H1 (cell line): ENCODE data around the gene CNDP1.

Experiments used
- CTCF ChIP-seq, 3 experiments: IDR thresholded peaks; 1 replicate in 2 of 3; 2 replicates in 1 of 3; pipeline versions ENCODE4 v1.5.1 to v1.6.1; 2011; ENCODE audit warnings: low read length in 3 of 3, mild to moderate bottlenecking in 3 of 3, inconsistent platforms in 2 of 3, low read depth in 1 of 3, moderate library complexity in 1 of 3; ENCODE audit not compliant: insufficient read depth in 1 of 3; ENCODE audit errors: control extremely low read depth in 1 of 3
- EZH2 ChIP-seq: fragments of 200-600 bp; sonication (generic); IDR thresholded peaks from 2 replicates; pipeline ENCODE4 v1.7.1; 2012; ENCODE audit warnings: low read depth, mild to moderate bottlenecking, moderate library complexity, low read length, inconsistent platforms; ENCODE audit not compliant: severe bottlenecking
- KDM5A ChIP-seq: fragments of 200-600 bp; IDR thresholded peaks from 2 replicates; pipeline ENCODE4 v1.7.1; 2012; ENCODE audit warnings: mild to moderate bottlenecking, low read length, inconsistent platforms, mixed read lengths
- MAX ChIP-seq: IDR thresholded peaks from 2 replicates; pipeline ENCODE4 v1.6.1; 2012; ENCODE audit warnings: inconsistent platforms
- PHF8 ChIP-seq: fragments of 200-600 bp; sonication (generic); conservative IDR thresholded peaks from 2 replicates; pipeline ENCODE4 v1.7.1; 2012; ENCODE audit warnings: low read depth, mild to moderate bottlenecking, inconsistent platforms, low read length, moderate library complexity
- RFX5 ChIP-seq: IDR thresholded peaks from 2 replicates; pipeline ENCODE4 v1.6.1; 2011; ENCODE audit warnings: low read depth, low read length, improper control_type of control experiment, borderline replicate concordance
- TAF1 ChIP-seq: IDR thresholded peaks from 2 replicates; pipeline ENCODE4 v1.6.1; 2011; ENCODE audit warnings: mild to moderate bottlenecking, low read depth, low read length

GRCh38 chr18:74604774-74605173, 70.5 kb downstream of the CNDP1 start:
- TF ChIP-seq CTCF (IDR thresholded peaks at IDR 0.05; ENCODE audit: control extremely low read depth in 1 of 3, insufficient read depth in 1 of 3, low read depth in 1 of 3, low read length in 3 of 3) (no peak), PHF8 (no peak), TAF1 (no peak), EZH2 (no peak), KDM5A (no peak), RFX5 (no peak), MAX (no peak)
